Measurements from ENCODE around the gene MRPL48. TPM values are rescaled to one million over a fixed set of nuclear protein-coding genes. Genes with fewer than 3 reads are reported as not detected.
A peak's percentile ranks its signal among the peaks of the same experiment; 100 is the strongest.

The MRPL48 gene
- total and polyA plus RNA-seq, 10 of the 15 experiments (the other 5 are each of a cell fraction or from before 2014, with no cell fraction given): 46.7 to 159 (median 83.4) TPM

GRCh38 chr11:73779084-73779902 lies 8.4 kb upstream of the MRPL48 start (continued):
- TF ChIP-seq NFIC (IDR thresholded peaks at IDR 0.05; ENCODE audit: low read depth, low read length) (no peak), ATF2 (IDR thresholded peaks at IDR 0.05; ENCODE audit: low read length) (peak; percentile 89), ATF7 (IDR thresholded peaks at IDR 0.05; ENCODE audit: low read depth) (peak; percentile 98), MTA3 (IDR thresholded peaks at IDR 0.05; ENCODE audit: borderline replicate concordance, low read length) (no peak), RB1 (IDR thresholded peaks at IDR 0.05; ENCODE audit: borderline replicate concordance) (no peak; the same call in 1 of the 2 replicates), SMC3 (IDR thresholded peaks at IDR 0.05; ENCODE audit: borderline replicate concordance, low read length) (no peak), SP1 (IDR thresholded peaks at IDR 0.05; ENCODE audit: low read depth, low read length) (peak; percentile 68), EED (IDR thresholded peaks at IDR 0.05; ENCODE audit: low read depth) (peak; percentile 28; the same call in 1 of the 2 replicates), TCF7 (IDR thresholded peaks at IDR 0.05; ENCODE audit: borderline replicate concordance) (no peak), BMI1 (IDR thresholded peaks at IDR 0.05; ENCODE audit: borderline replicate concordance) (no peak), JUNB (IDR thresholded peaks at IDR 0.05) (peak; percentile 77), GABPA (IDR thresholded peaks at IDR 0.05; ENCODE audit: low read depth) (0 out of 2 replicates have a peak, but pooled peaks have one; percentile 18), SIN3A (IDR thresholded peaks at IDR 0.05; ENCODE audit: low read depth, low read length) (0 out of 2 replicates have a peak, but pooled peaks have one; percentile 57), STAT3 (IDR thresholded peaks at IDR 0.05; ENCODE audit: low read depth, low read length) (0 out of 2 replicates have a peak, but pooled peaks have one; percentile 36), ZNF274 (IDR thresholded peaks at IDR 0.05; ENCODE audit: insufficient read depth, insufficient read length) (no peak)
- TF ChIP-seq, protein P1, sequence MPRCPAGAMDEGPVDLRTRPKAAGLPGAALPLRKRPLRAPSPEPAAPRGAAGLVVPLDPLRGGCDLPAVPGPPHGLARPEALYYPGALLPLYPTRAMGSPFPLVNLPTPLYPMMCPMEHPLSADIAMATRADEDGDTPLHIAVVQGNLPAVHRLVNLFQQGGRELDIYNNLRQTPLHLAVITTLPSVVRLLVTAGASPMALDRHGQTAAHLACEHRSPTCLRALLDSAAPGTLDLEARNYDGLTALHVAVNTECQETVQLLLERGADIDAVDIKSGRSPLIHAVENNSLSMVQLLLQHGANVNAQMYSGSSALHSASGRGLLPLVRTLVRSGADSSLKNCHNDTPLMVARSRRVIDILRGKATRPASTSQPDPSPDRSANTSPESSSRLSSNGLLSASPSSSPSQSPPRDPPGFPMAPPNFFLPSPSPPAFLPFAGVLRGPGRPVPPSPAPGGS (IDR thresholded peaks at IDR 0.05; ENCODE audit: borderline replicate concordance, insufficient read depth, low read depth, low read length, poor library complexity, severe bottlenecking): no peak
- TF ChIP-seq, protein P2, sequence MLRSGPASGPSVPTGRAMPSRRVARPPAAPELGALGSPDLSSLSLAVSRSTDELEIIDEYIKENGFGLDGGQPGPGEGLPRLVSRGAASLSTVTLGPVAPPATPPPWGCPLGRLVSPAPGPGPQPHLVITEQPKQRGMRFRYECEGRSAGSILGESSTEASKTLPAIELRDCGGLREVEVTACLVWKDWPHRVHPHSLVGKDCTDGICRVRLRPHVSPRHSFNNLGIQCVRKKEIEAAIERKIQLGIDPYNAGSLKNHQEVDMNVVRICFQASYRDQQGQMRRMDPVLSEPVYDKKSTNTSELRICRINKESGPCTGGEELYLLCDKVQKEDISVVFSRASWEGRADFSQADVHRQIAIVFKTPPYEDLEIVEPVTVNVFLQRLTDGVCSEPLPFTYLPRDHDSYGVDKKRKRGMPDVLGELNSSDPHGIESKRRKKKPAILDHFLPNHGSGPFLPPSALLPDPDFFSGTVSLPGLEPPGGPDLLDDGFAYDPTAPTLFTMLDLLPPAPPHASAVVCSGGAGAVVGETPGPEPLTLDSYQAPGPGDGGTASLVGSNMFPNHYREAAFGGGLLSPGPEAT (IDR thresholded peaks at IDR 0.05; ENCODE audit: low read depth): peak; percentile 75
- TF ChIP-seq, protein P3, sequence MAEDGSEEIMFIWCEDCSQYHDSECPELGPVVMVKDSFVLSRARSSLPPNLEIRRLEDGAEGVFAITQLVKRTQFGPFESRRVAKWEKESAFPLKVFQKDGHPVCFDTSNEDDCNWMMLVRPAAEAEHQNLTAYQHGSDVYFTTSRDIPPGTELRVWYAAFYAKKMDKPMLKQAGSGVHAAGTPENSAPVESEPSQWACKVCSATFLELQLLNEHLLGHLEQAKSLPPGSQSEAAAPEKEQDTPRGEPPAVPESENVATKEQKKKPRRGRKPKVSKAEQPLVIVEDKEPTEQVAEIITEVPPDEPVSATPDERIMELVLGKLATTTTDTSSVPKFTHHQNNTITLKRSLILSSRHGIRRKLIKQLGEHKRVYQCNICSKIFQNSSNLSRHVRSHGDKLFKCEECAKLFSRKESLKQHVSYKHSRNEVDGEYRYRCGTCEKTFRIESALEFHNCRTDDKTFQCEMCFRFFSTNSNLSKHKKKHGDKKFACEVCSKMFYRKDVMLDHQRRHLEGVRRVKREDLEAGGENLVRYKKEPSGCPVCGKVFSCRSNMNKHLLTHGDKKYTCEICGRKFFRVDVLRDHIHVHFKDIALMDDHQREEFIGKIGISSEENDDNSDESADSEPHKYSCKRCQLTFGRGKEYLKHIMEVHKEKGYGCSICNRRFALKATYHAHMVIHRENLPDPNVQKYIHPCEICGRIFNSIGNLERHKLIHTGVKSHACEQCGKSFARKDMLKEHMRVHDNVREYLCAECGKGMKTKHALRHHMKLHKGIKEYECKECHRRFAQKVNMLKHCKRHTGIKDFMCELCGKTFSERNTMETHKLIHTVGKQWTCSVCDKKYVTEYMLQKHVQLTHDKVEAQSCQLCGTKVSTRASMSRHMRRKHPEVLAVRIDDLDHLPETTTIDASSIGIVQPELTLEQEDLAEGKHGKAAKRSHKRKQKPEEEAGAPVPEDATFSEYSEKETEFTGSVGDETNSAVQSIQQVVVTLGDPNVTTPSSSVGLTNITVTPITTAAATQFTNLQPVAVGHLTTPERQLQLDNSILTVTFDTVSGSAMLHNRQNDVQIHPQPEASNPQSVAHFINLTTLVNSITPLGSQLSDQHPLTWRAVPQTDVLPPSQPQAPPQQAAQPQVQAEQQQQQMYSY (CRISPR knock-in tag; IDR thresholded peaks at IDR 0.05): no peak
- TF ChIP-seq, protein P4, sequence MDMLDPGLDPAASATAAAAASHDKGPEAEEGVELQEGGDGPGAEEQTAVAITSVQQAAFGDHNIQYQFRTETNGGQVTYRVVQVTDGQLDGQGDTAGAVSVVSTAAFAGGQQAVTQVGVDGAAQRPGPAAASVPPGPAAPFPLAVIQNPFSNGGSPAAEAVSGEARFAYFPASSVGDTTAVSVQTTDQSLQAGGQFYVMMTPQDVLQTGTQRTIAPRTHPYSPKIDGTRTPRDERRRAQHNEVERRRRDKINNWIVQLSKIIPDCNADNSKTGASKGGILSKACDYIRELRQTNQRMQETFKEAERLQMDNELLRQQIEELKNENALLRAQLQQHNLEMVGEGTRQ (IDR thresholded peaks at IDR 0.05; ENCODE audit: borderline replicate concordance, low read depth, low read length): no peak
